ENCODE results near the gene RARG.
A peak's percentile ranks its signal among the peaks of the same experiment; 100 is the strongest.

Gene RARG

GRCh38 chr12:53208435-53208834, 23.6 kb downstream of the RARG start:
- Histone ChIP-seq H3K4me1 (ENCODE audit: insufficient read depth, low read length, poor library complexity, severe bottlenecking) (peaks cover 32% of the 10 kb centered on the region), H2AFZ (ENCODE audit: low read length) (no peak overlapping the region; the same call in 1 of the 2 replicates), H3K36me3 (ENCODE audit: insufficient read depth, low read length) (no peaks in the 10 kb centered on the region), H4K20me1 (ENCODE audit: insufficient read depth, low read length, poor library complexity, severe bottlenecking) (no peaks in the 10 kb centered on the region), H3K9me3 (ENCODE audit: insufficient read depth, low read depth, low read length) (no peaks in the 10 kb centered on the region), H3K79me2 (ENCODE audit: insufficient read depth, low read length) (no peaks in the 10 kb centered on the region), H3K27me3 (ENCODE audit: insufficient read depth, low read length, poor library complexity, severe bottlenecking) (no peaks in the 10 kb centered on the region), H3K4me3 (ENCODE audit: low read length, poor library complexity, severe bottlenecking) (no peak overlapping the region), H3K4me2 (ENCODE audit: low read depth, low read length, poor library complexity, severe bottlenecking) (peak overlapping the region; percentile 95), H3K9ac (ENCODE audit: low read depth, low read length, poor library complexity, severe bottlenecking) (no peak overlapping the region), H3K9me2 (replicated peaks; ENCODE audit: low read depth, low read length) (no peaks in the 10 kb centered on the region), H3F3A (ENCODE audit: low read depth) (no peaks in the 10 kb centered on the region)
- no peak for TF ChIP-seq EZH2phosphoT487 (IDR thresholded peaks at IDR 0.05; ENCODE audit: borderline replicate concordance)
- no peak for TF ChIP-seq CTCF (conservative IDR thresholded peaks at IDR 0.05; ENCODE audit: low read length)

- no peaks in the 10 kb centered on the region for H3F3A ChIP-seq (ENCODE audit: low read depth)
- H2AFZ ChIP-seq (ENCODE audit: low read length) = no peak within 1 kb of the TSS; the same call in 1 of the 2 replicates
- H3K4me2 ChIP-seq (ENCODE audit: low read depth, low read length, poor library complexity, severe bottlenecking) = no peak within 1 kb of the TSS
- H3K9me2 ChIP-seq (replicated peaks; ENCODE audit: low read depth, low read length) = no peaks in the 10 kb centered on the region
- no peaks in the 10 kb centered on the region for H4K20me1 ChIP-seq (ENCODE audit: insufficient read depth, low read length, poor library complexity, severe bottlenecking)
- H3K27me3 ChIP-seq (ENCODE audit: insufficient read depth, low read length, poor library complexity, severe bottlenecking) = no peaks in the 10 kb centered on the region
- no peak within 1 kb of the TSS for H3K4me3 ChIP-seq (ENCODE audit: low read length, poor library complexity, severe bottlenecking)
- no peaks in the 10 kb centered on the region for H3K36me3 ChIP-seq (ENCODE audit: insufficient read depth, low read length)
- TF ChIP-seq CTCF (conservative IDR thresholded peaks at IDR 0.05; ENCODE audit: low read length) = no peak
- no peak for TF ChIP-seq EZH2phosphoT487 (IDR thresholded peaks at IDR 0.05; ENCODE audit: borderline replicate concordance)
- no peaks in the 10 kb centered on the region for H3K79me2 ChIP-seq (ENCODE audit: insufficient read depth, low read length)
- H3K4me1 ChIP-seq (ENCODE audit: insufficient read depth, low read length, poor library complexity, severe bottlenecking) = peaks cover 32% of the 10 kb centered on the region
- peak within 1 kb of the TSS; percentile 5 for H3K9ac ChIP-seq (ENCODE audit: low read depth, low read length, poor library complexity, severe bottlenecking)
- H3K9me3 ChIP-seq (ENCODE audit: insufficient read depth, low read depth, low read length) = no peaks in the 10 kb centered on the region
Observed at GRCh38 chr12:53207042-53207441, 25.0 kb downstream of the RARG start, which contains the start of gene ITGB7. Gene ITGB7, minus strand, starts transcription at chr12:53207251. Its CDS starts 6,808 bp downstream, at chr12:53200443.

- Histone ChIP-seq H3K9me2 (replicated peaks; ENCODE audit: low read depth, low read length) (no peaks in the 10 kb centered on the region), H3K9ac (ENCODE audit: low read depth, low read length, poor library complexity, severe bottlenecking) (peak overlapping the region; percentile 5)
Observed at GRCh38 chr12:53205747-53206419, 26.1 kb downstream of the RARG start.

More at GRCh38 chr12:53205747-53206419, 26.1 kb downstream of the RARG start:
- H4K20me1 ChIP-seq (ENCODE audit: insufficient read depth, low read length, poor library complexity, severe bottlenecking) = no peaks in the 10 kb centered on the region
- no peaks in the 10 kb centered on the region for H3K79me2 ChIP-seq (ENCODE audit: insufficient read depth, low read length)
- H3K4me1 ChIP-seq (ENCODE audit: insufficient read depth, low read length, poor library complexity, severe bottlenecking) = peaks cover 36% of the 10 kb centered on the region
- no peaks in the 10 kb centered on the region for H3K9me3 ChIP-seq (ENCODE audit: insufficient read depth, low read depth, low read length)
- no peaks in the 10 kb centered on the region for H3F3A ChIP-seq (ENCODE audit: low read depth)
- no peak overlapping the region for H2AFZ ChIP-seq (ENCODE audit: low read length)
- H3K4me2 ChIP-seq (ENCODE audit: low read depth, low read length, poor library complexity, severe bottlenecking) = no peak overlapping the region
- H3K27me3 ChIP-seq (ENCODE audit: insufficient read depth, low read length, poor library complexity, severe bottlenecking) = no peaks in the 10 kb centered on the region
- H3K4me3 ChIP-seq (ENCODE audit: low read length, poor library complexity, severe bottlenecking) = no peak overlapping the region
- TF ChIP-seq EZH2phosphoT487 (IDR thresholded peaks at IDR 0.05; ENCODE audit: borderline replicate concordance) (no peak), CTCF (conservative IDR thresholded peaks at IDR 0.05; ENCODE audit: low read length) (no peak)
- H3K36me3 ChIP-seq (ENCODE audit: insufficient read depth, low read length) = no peaks in the 10 kb centered on the region

All from Loucy (cell line).